HL-60 (cell line): ENCODE data around the gene DUOXA2.

Experiments used
- POLR2AphosphoS5 ChIP-seq: IDR thresholded peaks from 2 replicates; pipeline ENCODE4 v1.6.1; 2012; ENCODE audit warnings: low read depth
- TF ChIP-seq, protein P1 (sequence below): IDR thresholded peaks from one replicate; pipeline ENCODE4 v1.5.1; 2011; ENCODE audit warnings: low read length, control low read depth, inconsistent platforms; ENCODE audit not compliant: insufficient read depth

- TF ChIP-seq, protein P1, sequence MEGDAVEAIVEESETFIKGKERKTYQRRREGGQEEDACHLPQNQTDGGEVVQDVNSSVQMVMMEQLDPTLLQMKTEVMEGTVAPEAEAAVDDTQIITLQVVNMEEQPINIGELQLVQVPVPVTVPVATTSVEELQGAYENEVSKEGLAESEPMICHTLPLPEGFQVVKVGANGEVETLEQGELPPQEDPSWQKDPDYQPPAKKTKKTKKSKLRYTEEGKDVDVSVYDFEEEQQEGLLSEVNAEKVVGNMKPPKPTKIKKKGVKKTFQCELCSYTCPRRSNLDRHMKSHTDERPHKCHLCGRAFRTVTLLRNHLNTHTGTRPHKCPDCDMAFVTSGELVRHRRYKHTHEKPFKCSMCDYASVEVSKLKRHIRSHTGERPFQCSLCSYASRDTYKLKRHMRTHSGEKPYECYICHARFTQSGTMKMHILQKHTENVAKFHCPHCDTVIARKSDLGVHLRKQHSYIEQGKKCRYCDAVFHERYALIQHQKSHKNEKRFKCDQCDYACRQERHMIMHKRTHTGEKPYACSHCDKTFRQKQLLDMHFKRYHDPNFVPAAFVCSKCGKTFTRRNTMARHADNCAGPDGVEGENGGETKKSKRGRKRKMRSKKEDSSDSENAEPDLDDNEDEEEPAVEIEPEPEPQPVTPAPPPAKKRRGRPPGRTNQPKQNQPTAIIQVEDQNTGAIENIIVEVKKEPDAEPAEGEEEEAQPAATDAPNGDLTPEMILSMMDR: no peak
- TF ChIP-seq POLR2AphosphoS5: no peak
These were observed 33.5 kb downstream of the DUOXA2 start for GRCh38 chr15:45147606-45148005.
